ENCODE data around the gene COL23A1.
A peak's percentile ranks its signal among the peaks of the same experiment; 100 is the strongest.

COL23A1 gene

DNA sequence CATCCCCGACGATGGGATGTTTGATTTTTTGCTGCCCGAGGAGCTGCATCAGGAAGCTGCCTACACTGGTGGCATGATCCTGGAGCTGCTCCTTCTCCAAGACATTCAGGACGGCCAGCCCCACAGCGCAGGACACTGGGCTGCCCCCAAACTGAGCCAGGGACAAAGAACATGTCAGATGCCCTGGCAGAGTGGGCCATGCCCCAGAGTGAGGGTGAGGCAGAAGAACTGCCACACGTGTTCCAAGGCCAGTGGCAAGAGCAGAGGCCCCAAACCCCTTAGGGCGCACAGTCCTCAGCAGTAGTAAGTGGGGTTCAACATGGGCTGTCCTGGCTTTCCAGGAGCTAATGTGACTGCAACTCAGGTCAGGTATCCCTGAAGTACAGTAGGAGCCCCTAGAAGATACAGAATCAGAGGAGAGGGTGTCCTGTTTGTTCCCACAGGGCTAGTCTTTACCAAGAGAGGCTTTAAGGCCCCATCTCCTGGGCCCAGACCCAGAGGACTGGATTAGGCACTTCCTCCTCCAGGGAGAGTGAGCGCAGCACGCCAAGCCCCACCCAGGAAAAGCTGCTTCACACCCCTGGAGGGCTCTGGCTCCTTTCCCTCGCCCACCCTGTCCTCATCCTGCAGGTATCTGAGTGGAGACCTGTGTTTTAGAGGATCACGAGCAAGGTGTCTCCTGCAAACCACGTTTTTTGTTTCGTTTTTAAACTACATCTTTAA lies 374.8 kb downstream of the COL23A1 start:
- DNase-seq, result no peak

GRCh38 chr5:178214160-178214803 lies 375.9 kb downstream of the COL23A1 start:
- DNase-seq, result no peak

DNA sequence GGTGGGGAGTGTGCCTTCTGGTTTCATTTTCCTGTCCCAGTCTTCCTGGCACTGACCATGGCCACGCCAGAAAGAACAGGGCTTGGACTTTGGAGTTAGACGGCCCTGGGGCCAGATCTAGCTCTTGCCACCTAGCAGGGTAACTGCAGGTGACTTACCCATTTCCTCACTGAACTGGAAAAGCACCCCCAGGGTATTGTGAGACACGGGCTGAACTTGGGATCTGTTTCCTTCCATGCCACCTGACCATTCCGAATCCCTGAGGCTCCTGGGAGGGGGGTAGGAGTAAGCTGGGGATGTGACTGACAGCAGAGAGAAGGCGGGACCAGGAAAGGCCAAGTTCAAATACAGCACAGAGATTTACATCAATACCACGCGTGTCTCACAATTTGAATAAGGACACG lies 376.4 kb downstream of the COL23A1 start:
- DNase-seq, result no peak

- no peak for DNase-seq
Observed at GRCh38 chr5:178213003-178213461, 377.2 kb downstream of the COL23A1 start.

GRCh38 chr5:178212241-178213002 lies 377.8 kb downstream of the COL23A1 start:
- DNase-seq, result no peak

DNA sequence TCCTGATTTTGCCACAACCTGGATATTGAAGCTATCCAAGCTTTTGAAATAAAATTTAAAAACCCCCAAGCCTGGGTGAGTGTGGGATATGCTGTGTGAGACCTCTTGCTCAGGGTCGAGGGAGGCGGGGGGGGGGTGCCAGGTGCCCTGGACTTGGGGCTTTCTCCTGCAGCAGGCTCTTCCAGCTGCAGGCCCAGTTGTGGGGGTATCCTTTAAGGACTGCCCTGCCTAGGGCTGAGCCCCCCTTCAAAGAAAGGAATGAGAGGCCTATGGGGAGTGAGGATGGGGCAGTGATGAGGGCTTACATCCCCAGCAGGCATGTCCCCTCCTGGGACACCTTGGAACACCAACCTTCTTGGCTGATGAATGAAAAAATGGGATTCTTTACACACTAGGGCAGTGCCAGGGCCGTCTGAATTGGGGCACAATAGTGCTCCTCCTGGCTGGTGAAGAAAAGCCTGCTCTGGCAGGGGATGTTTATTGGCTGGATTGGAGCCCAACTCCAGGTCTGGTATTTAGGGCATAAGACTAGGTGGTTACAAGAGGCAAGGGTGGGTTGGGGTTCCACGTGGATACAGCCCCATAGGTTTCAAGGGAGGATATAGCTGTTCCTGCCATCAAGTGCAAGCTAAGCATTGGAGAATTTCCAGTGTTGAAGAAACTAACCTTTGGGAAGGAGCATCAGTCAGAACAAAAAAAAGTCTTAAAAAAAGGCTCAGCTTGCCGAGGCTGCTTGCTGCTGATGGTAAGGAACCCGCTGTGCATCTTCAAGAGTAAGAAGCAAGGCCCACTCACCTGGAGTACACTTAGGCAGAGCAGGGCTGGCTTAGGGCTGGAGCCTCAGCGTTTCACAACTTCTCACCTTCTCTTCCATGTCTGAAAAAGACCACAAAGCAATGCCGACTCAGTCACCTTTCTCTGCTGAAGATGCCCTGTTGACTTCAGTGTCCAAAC lies 378.8 kb downstream of the COL23A1 start:
- no peak for DNase-seq

DNA sequence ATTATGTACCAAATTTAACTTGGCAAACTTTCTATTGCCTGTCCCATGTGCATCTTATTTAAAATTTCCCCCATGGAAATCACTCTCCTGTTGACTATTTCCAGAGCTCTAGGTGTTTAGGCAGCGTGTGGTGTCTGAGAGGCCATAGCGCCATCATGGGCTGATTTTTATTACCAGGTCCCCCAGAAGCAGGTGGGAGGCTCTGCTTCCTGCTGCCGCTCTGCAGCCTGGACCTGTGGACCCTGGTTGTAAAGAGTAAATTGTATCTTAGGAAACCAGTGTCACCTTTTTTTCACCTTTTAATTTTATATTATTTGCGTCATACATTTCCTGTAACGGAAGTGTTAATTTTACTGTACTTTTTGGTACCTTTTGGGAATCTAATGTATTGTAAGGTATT lies 379.5 kb downstream of the COL23A1 start:
- DNase-seq, result no peak

GRCh38 chr5:178210073-178210535 lies 380.1 kb downstream of the COL23A1 start:
- no peak for DNase-seq

GRCh38 chr5:178209334-178210072 lies 380.7 kb downstream of the COL23A1 start:
- DNase-seq, result no peak

GRCh38 chr5:178208540-178209227 lies 381.5 kb downstream of the COL23A1 start:
- DNase-seq, result no peak

DNA sequence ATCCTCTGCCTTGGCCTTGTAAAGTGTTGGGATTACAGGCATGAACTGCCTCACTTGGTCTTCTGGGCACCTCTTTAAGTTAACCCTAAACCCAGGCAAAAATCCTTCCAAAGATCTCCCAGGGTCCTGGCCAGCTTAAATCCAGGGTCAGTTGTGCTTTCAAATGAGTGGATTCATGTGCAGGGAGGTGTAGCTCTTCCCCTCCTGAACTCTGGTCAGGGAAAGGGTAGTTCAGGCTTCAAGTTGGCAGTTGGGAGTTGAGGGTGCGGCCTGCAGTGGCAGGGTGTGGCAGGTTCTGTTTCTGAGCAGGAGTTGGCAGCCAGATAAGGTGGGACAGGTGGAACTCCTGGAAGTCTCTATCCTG lies 382.3 kb downstream of the COL23A1 start:
- DNase-seq, result no peak

DNA sequence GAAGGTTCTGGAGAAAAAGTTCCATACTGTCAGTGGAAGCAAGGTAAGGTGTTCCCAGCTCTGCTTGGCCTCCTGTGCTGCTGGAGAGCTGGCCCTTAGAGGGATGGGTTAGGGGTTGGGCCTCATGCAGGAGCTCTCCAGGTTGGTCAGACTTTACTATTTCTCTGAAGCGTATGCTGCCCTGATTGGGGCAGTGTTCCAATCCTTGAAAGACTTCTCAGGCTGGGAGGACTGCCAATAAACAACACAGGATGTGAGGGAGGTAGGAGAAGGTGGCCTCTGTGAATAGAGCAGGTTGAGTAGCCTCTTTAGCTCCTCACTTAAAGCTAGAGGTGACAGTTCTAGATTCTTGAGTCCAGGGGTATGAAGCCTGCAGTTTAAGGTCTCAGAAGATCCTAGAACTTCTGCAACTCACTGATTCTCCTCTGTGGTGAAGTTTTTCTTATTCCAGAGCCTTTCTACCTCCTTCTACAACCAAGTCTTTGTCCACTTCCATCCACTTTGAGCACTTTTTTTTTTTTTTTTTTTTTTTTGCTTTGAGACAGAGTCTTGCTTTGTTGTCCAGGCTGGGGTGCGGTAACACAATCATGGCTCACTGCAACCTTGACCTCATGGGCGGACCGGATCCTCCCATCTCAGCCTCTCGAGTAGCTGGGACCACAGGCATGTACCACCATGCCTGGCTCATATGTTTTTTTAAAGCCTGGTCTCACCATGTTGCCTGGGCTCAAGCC lies 382.8 kb downstream of the COL23A1 start:
- no peak for DNase-seq

- no peak for DNase-seq
Observed at GRCh38 chr5:178206166-178207101, 383.8 kb downstream of the COL23A1 start.

- no peak for DNase-seq
Observed at GRCh38 chr5:178205749-178206047, 384.5 kb downstream of the COL23A1 start.

DNA sequence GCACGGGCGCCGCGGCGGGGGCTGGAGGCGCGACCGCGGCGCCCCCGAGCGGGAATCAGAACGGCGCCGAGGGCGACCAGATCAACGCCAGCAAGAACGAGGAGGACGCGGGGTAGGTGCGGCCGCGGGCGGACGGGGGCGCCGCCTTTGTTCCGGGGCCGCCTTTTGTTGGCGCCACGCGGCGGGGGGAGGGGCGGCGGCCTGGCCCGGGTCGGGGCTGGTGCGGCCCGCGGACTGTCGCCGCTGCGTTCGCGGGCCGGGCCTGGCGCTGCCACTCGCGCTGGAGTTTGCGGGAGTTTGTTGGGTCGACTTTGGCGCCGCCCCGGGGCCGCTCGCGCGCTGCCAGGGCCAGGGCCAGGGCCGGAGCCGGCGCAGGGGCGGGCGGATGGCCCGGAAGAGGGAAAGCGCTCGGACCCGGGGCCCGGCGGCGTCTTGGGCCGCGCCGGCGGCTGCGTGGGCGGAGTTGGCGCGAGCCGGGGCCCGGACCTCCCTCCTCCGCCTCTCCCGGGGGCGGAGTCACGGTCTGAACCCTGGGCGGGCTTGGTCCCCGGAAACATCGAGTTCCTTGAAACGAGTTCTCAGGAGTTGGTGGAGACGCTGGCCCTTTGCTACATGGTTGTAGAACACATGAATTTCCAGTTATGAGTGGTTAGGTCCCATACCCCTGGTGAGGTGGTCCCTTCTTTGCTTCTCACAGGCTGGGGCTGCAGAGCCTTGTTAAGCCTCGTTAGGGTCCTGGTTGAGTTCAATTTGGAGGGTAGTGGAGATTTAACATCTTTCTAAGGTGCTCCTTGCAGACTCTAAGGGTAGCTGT lies 385.1 kb downstream of the COL23A1 start:
- DNase-seq, result peak; percentile 87

DNA sequence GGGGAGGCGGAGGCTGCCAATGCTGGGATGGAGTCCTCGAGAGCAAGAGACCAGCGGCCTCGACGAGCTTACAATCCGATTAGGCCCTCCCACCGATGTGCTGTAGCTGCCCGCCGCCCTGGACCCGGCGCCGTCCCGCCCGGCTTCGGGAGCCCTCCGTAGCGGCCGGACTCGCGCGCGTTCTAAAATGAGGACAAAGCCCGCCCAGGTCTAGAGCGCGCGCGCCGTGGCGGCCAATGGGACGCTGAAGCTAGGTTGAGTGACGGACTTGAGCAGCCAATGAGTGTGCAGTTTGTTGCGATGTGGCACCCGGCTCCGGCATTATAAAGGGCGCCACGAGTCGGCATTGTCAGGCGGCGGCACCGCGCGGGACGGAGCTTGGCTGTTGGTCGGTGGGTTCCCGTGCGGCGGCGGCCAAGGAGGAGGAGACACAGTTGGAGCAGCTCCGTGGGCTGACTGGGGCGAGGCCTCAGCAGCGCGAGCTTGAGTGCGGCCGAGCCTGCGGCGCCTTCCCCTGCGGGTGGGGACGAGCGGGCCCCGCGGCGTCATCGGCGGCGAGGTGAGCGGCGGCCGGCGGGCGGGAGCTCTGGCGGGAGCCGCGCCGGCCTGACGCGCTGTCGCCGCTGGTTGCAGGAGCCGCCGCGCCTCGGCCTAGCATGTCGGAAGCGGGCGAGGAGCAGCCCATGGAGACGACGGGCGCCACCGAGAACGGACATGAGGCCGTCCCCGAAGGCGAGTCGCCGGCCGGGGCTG lies 385.8 kb downstream of the COL23A1 start, which contains the start of gene HNRNPAB:
Gene HNRNPAB, plus strand, starts transcription at position 352 of the 753 bp plus-strand sequence. Its CDS starts 305 bp downstream, at position 657.
- peak; percentile 97 for DNase-seq

DNA sequence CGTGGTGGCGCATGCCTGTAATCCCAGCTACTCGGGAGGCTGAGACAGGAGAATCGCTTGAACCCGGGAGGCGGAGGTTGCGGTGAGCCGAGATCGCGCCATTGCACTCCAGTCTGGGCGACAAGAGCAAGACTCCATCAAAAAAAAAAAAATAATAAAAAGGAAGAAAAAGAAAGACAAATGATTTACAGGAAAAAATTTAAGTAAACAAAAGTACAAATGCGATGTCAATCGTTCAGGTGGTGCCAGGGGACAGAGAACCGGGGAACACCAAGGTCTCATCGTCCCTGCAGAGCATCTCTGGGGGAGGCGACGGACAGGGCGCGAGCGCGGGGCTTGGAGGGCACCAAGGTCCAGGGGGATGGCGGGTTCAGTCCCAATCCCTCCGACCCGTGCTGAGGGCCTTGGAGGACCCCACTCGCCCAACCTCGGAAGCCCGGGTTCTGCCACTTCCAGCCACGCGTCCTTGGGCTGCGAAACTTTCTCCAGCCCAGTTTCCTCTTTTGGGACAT lies 386.5 kb downstream of the COL23A1 start:
- no peak for DNase-seq
